ENCODE measurements around the gene C9orf85. TPM values are rescaled to one million over a fixed set of nuclear protein-coding genes. Genes with fewer than 3 reads are reported as not detected.
A peak's percentile ranks its signal among the peaks of the same experiment; 100 is the strongest.

The C9orf85 gene
- total and polyA plus RNA-seq, 7 donors, result 5.5 to 13.7 (median 8.5) TPM

DNA sequence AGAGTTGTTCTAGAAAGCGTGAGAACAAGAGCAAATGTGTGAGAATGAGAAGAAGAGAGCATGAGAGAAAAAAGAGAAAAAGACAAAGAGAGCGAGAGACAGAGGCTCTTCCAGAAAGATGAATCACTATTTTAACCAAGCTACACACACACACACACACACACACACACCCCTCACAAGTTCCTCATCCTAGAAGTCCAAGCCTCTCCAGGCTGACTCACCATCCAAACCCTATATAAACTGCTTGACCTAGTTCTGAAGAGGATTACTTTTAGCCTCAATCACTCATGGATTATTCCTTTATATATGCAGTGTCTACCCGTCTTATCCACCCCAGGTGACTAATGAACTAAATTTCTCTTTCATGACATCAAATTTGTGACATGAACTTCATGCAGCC lies 111.4 kb downstream of the C9orf85 start:
- Histone ChIP-seq H3K4me1 (no peaks in the 10 kb centered on the region), H3K27ac (no peak overlapping the region), H3K36me3 (ENCODE audit: insufficient read depth in 1 of 2, low read depth in 1 of 2) (no peaks in the 10 kb centered on the region), H3K27me3 (ENCODE audit: insufficient read depth in 3 of 3, low read length in 2 of 3) (no peaks in the 10 kb centered on the region), H3K9me3 (no peaks in the 10 kb centered on the region), H3K4me3 (no peak overlapping the region)
- no peak for DNase-seq
- ATAC-seq, result peak in 3 of 4 donors; percentile 42 to 72 (median 70)
- TF ChIP-seq, protein P1, sequence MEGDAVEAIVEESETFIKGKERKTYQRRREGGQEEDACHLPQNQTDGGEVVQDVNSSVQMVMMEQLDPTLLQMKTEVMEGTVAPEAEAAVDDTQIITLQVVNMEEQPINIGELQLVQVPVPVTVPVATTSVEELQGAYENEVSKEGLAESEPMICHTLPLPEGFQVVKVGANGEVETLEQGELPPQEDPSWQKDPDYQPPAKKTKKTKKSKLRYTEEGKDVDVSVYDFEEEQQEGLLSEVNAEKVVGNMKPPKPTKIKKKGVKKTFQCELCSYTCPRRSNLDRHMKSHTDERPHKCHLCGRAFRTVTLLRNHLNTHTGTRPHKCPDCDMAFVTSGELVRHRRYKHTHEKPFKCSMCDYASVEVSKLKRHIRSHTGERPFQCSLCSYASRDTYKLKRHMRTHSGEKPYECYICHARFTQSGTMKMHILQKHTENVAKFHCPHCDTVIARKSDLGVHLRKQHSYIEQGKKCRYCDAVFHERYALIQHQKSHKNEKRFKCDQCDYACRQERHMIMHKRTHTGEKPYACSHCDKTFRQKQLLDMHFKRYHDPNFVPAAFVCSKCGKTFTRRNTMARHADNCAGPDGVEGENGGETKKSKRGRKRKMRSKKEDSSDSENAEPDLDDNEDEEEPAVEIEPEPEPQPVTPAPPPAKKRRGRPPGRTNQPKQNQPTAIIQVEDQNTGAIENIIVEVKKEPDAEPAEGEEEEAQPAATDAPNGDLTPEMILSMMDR (IDR thresholded peaks at IDR 0.05), result no peak
- intact Hi-C loops (cut with DNase I), result loop anchor here in 1 of 2 donors (10.0 kb wide), 1 partner anchor 418 kb away; no protein-coding TSS in a partner anchor
- WGBS, 3 donors, result 65 to 90% (median 75%) methylated on average over 3 of the region's 3 CpGs

Other genes with a start within 250 kb of the C9orf85 start
- gene CEMIP2, start 143.1 kb upstream of the C9orf85 start, total RNA-seq, result 10 to 100 TPM in 3 of 4 donors, 1 to 10 TPM in 1; 9.6 to 20.3 (median 16.2) TPM
- 1 to 10 TPM; 5.9 to 7.6 (median 6.9) TPM for gene CEMIP2, start 143.1 kb upstream of the C9orf85 start, polyA plus RNA-seq
- gene ABHD17B, start 446 bp upstream of the C9orf85 start, total RNA-seq, result 10 to 100 TPM; 10.5 to 68.3 (median 17.4) TPM
- gene ABHD17B, start 446 bp upstream of the C9orf85 start, polyA plus RNA-seq, result 10 to 100 TPM in 2 of 3 donors, 1 to 10 TPM in 1; 8.4 to 25.5 (median 12.1) TPM
- gene C9orf57, start 149.0 kb downstream of the C9orf85 start, total RNA-seq, result not detected
- under 1 TPM in 1 of 3 donors, not detected in 2; 0.09 TPM for gene C9orf57, start 149.0 kb downstream of the C9orf85 start, polyA plus RNA-seq
- gene GDA, start 237.8 kb downstream of the C9orf85 start, total RNA-seq, result under 1 TPM; 0.09 to 0.52 (median 0.35) TPM
- gene GDA, start 237.8 kb downstream of the C9orf85 start, polyA plus RNA-seq, result under 1 TPM; 0.07 to 0.16 (median 0.09) TPM

All from psoas muscle (tissue), 8 donors.